HG03469 (cell line): ENCODE measurements around the gene IL17RA.
A peak's percentile ranks its signal among the peaks of the same experiment; 100 is the strongest.

ENCODE experiments used
- ATAC-seq: cut with Tn5 transposase; IDR thresholded peaks from one replicate; pipeline ENCODE4 v1.9.1; 2021; ENCODE audit warnings: mild to moderate bottlenecking, moderate library complexity, moderate number of reproducible peaks; ENCODE audit not compliant: unreplicated experiment

IL17RA gene

GRCh38 chr22:17149076-17149815, 64.4 kb downstream of the IL17RA start:
- ATAC-seq, result no peak

- ATAC-seq, result no peak
These were observed 67.5 kb downstream of the IL17RA start for GRCh38 chr22:17152340-17152739.

DNA sequence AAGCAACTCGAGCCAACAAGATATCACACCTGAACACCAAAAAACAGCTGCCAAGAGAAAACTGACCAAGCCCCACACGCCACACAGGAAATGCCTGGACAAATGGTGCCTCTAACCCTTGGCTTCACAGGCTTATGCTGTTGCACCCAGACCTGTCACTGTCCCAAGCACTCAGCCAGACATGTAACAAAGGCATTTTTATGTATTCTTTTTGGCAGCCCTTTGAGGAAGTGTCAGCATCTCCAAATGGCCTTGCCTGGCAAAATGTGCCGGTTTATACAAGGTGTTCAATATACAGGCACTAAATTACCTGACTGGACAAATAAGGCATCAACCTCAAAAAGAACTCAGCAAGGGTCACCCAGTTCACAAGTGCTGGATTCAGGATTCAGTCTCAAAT, 68.2 kb downstream of the IL17RA start:
- ATAC-seq, result no peak

DNA sequence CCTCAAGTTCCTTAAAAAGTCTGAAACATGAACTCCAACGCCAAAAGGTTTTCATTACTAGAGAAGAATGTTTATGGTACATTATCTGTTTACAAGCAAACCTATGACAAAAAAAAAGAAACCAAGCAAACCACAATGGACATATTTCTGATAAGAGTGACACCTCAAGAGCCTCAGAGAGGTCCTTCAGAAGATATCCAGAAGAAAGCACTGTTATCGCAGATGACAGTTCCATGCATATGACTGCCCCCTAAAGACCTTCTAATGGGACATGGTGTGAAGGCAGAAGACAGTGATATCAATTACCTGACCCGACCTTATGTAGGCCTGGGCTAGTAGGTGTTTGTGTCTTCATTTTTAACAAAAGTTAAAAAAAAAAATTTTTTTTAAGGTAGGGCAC, 71.1 kb downstream of the IL17RA start:
- ATAC-seq, result no peak

DNA sequence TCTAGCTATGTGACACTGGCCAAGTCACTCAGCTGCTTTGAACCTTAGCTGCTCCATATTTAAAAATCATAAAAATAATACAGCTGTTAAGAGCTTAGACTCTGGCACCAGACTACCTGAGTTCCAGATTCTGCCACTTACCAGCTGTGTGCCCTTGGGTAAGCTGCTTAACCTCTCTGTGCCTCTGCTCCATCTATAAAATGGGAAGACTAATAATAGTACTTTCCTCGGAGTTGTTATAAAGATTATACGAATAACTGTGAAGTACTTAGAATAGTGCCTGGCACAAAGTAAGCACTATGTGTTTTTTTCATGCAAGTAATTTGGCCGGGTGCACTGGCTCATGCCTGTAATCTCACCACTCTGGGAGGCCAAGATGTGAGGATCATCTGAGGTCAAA, 72.9 kb downstream of the IL17RA start:
- no peak for ATAC-seq

- ATAC-seq, result no peak
These were observed 73.4 kb downstream of the IL17RA start for GRCh38 chr22:17158176-17158567.

DNA sequence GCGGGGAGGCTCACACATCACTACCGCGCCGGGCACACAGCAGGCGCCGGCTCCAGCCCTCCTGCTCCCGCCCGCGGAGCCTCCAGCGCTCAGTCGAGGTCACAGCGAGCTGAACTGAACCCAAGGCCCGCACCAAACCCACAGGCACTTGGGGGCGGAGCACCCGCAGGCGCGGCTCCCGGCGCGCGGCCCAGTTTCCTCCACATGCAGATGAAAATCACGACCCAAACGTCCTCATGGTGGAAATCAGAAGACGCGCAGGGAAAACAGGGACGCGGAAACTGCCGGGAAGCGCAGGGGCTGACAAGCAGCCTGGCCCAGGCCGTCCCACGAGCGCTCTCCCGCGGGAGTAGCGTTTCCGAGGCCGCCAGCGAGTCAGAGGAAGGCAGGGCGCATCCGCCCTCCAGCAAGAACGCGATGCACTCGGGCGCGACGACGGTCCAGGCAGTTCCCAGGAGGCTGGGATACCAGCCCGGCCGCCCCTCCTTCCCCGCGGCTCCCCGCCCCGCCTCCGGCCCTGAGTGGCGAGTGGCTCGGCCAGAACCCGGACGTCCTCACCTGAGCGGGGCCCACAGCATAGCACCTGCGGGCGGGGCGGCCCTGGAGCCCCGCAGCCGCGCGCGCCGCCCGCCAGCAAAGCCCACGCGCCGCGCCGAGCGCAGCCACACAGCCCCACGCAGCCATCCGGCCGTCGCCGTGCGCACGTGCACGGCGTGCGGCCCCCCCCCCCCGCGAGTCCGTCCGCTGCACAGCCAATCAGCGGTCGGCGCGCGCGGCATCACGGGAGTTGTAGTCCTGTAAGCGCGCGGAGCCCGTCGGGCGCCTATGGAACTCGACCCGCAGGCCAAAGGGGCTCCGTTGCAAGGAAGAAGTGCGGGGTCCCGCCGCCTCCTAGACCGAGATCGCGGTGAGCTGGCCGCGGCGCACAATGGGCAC, 74.0 kb downstream of the IL17RA start, which contains the start of gene HDHD5:
Gene HDHD5 (minus strand): TSS at position 710 of the 936 bp plus-strand sequence. CDS start 26 bp downstream, at position 684.
- ATAC-seq, result peak; percentile 52

GRCh38 chr22:17159504-17159951, 74.7 kb downstream of the IL17RA start:
- ATAC-seq, result peak; percentile 20

- ATAC-seq, result no peak
These were observed 77.2 kb downstream of the IL17RA start for GRCh38 chr22:17161991-17162390.

- no peak for ATAC-seq
These were observed 77.9 kb downstream of the IL17RA start for GRCh38 chr22:17162731-17163130.

DNA sequence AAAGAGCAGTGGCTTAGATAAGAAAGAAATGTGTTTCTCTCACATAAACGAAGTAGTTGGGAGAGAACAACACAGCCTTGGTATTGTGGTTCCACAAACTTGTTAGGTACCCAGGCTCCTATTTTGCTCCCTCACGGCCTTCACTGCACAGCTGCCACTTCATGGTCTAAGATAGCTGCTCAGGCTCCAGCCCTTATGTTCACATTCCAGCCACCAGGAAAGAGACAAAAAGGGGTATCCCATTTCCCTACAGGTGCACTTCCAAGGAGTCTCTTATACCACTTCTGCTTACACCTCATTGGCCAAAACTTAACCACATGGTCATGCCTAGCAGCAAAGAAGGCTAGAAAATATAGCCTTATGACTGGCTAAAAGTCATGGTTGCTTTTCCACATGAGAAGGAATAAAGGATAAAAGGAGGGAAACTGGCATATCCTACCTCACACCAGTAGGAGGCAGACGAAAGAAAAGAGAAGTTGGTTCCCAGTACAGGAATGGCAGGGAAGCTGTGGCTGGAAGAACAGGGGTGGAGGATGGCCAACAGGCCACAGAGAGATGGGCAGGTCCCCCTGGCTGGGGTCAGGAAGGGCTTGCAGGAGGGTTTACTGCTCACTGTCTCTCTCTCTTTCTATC, 79.7 kb downstream of the IL17RA start:
- ATAC-seq, result no peak
